ENCODE results near the gene CILP2.

The CILP2 gene

GRCh38 chr19:19530423-19530804 is 7.7 kb upstream of the CILP2 start:
- no peak for DNase-seq (ENCODE audit: low read depth)

DNA sequence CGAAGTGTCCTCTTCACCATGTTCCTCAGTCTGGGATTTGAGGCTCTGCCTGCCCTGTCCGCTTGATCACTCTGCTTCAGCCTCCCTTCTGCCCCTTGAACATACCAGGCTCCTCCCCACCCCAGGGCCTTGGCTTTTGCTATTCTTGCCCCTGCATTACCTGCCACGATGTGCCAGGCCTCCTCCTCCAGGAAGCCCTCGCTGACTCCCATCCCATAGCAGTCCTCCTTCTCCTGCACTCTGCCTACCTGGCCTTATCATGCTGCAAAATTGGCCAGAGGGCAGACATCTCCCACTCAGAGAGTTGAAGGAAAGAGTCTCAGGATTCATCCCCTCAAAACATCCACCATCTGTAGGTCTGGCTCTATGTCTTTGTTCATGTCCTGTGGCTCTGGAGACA is 7.2 kb upstream of the CILP2 start:
- DNase-seq (ENCODE audit: low read depth): no peak

- DNase-seq (ENCODE audit: low read depth): peak; percentile 55
Observed at GRCh38 chr19:19531951-19532805, 5.9 kb upstream of the CILP2 start.

DNA sequence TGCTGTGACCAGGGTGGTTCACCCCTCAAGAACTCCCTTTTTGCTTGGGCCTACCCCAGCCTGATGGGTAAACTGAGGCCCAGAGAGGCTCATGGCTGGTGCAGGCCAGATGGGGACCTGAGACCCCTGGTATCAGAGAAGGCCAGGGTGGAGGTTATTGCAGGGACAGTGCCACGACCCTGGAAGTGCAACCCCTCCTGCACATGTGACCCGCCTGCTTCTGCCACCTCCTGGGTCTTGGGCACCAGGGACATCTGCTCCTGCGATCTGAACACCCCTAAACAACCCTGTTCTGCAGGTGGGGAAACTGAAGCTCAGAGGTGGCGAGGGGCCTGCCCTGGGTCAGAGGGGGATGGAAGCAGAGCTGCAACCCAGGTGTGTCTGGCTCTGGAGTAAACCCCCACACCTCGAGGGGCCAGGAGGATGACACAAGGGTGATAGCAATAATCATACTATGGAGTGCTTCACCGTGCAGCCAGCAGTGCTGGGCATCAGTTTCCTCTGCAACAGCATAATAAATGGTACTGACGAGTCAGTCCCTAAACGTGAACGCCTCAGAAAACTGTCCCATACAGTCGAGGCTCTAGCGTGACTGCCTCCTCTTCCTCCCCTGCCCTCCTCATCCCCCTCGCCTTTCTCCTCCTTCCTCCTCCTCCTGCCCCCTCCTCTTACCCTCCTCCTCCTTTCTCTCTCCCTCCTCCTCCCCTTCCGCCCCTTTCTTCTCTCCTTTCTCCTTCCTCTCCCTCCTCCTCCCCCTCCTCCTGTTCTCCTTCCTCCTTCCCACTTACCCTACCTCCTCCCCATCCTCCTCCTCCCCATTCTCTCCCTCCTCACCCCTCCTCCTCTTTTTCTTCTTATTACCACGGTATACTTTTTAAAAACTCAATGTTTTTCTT is 5.0 kb upstream of the CILP2 start:
- no peak for DNase-seq (ENCODE audit: low read depth)

DNA sequence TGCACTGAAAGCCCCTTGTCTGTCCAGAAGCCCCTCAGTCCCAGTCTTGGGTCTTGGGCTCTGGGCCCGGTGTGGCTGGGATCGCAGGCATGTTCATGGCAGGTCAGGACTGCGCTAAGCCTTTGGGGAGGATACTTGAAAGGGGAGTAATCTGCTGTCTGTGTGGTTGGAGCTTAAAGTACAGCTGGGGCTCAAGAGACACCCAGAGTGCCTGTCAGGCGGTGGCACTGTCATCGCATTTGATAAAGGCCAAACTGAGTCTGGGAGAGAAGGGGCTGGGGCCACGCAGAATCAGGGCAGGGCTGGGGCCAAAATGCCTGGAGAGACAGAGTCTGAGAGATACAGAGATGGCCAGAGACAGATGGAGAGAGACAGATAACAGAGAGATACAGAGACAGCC is 4.2 kb upstream of the CILP2 start:
- no peak for DNase-seq (ENCODE audit: low read depth)

- DNase-seq (ENCODE audit: low read depth): no peak
Observed at GRCh38 chr19:19534556-19535265, 3.4 kb upstream of the CILP2 start.

- no peak for DNase-seq (ENCODE audit: low read depth)
Observed at GRCh38 chr19:19535311-19536191, 2.5 kb upstream of the CILP2 start.

DNA sequence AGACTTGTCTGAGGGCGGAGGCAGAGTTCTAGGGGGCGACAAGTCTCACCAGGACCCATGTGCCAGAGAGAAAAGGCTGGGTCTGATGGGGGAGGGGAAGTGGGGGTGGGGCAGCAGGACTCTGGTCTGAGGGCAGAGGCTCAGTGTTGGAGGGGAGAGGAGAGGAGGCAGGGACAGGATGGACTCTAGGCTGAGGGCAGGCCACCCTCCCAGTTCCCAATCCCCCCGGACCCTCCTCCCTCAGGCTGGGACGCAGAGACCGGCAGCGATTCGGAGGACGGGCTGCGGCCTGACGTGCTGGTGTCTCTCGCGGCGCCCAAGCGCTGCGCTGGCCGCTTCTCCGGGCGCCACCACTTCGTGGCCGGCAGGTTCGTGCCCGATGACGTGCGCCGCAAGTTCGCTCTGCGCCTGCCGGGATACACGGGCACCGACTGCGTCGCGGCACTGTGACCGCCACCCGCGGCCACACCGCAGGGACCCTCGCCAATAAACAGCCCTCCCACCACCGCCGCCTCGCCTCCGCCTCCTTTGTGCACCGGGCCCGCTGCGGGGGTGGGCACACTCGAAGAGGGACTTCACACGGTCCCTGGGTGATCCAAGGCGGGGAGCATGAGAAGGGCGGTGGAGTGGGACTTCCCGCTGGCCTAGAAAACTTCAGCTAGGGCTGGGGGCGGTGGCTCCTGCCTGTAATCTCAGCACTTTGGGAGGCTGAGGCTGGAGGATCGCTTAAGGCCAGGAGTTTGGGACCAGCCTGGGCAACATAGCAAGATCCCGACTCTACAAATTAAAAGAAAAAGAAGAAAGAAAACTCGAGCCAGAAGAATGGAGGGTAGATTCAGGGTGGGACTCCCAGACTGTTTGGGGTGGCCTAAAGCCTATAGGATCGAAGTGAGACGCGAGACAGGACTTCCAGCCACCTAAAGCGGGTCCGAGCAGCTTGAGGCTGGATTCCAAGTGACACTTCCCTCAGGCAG is 703 bp upstream of the CILP2 start:
- no peak for DNase-seq (ENCODE audit: low read depth)

DNA sequence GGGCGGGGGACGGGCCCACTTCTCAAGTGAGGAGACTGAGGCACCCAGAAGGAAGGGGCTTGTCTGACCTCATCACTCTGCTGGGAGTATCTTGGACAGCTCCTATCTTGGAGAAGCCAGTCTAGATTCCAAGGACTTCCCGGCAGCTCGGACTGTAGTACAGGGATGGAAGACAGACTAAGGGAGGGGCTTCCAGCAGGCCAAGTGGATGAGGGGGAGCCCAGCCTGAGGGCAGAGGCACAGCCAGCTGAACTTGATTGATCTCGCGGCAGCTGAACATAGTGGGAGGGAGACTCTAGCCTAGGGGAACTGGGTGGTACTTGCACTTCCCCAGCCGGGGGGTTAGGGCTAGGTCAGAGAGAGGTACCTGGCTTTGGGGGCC is 711 bp downstream of the CILP2 start:
- DNase-seq (ENCODE audit: low read depth): no peak

DNA sequence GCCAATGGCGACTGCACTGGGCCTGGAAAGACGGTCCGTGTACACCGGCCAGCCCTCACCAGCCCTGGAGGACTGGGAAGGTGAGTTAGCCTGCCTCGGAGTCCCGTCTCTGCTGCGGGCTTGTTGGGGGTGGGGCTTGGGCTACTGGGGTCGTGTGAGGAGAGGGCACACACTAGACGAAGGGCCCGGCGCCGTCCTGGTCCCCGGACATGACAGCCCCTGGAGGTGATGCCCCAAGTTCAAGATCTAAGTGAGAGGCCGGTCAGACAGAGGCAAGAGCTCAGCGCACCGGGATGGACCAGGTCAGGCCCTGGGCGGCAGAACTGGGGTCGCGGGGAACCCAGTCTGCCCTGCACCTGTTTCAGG is 1.6 kb downstream of the CILP2 start:
- no peak for DNase-seq (ENCODE audit: low read depth)

- DNase-seq (ENCODE audit: low read depth): peak; percentile 65
Observed at GRCh38 chr19:19540064-19540714, 2.1 kb downstream of the CILP2 start.

GRCh38 chr19:19540715-19541515 is 2.9 kb downstream of the CILP2 start:
- peak; percentile 66 for DNase-seq (ENCODE audit: low read depth)

- DNase-seq (ENCODE audit: low read depth): no peak
Observed at GRCh38 chr19:19541616-19542015, 3.6 kb downstream of the CILP2 start.

- no peak for DNase-seq (ENCODE audit: low read depth)
Observed at GRCh38 chr19:19542507-19542906, 4.4 kb downstream of the CILP2 start.

- no peak for DNase-seq (ENCODE audit: low read depth)
Observed at GRCh38 chr19:19543101-19543500, 5.0 kb downstream of the CILP2 start.

- no peak for DNase-seq (ENCODE audit: low read depth)
Observed at GRCh38 chr19:19543640-19544039, 5.6 kb downstream of the CILP2 start.

DNA sequence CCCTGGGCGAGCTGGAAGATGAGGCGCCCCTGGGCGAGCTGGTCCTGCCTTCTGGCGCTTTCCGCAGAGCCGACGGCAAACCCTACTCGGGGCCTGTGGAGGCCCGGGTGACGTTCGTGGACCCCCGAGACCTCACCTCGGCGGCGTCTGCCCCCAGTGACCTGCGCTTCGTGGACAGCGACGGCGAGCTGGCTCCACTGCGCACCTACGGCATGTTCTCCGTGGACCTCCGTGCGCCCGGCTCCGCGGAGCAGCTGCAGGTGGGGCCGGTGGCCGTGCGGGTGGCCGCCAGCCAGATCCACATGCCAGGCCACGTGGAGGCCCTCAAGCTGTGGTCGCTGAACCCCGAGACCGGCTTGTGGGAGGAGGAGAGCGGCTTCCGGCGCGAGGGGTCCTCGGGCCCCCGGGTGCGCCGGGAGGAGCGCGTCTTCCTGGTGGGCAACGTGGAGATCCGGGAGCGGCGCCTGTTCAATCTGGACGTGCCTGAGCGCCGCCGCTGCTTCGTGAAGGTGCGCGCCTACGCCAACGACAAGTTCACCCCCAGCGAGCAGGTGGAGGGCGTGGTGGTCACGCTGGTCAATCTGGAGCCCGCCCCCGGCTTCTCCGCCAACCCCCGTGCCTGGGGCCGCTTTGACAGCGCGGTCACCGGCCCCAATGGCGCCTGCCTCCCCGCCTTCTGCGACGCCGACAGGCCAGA is 6.3 kb downstream of the CILP2 start:
- DNase-seq (ENCODE audit: low read depth): no peak

- no peak for DNase-seq (ENCODE audit: low read depth)
Observed at GRCh38 chr19:19544954-19545591, 7.0 kb downstream of the CILP2 start.

All from T-helper 22 cell (primary cell).